ENCODE results near the gene TMEM266.

Gene TMEM266

GRCh38 chr15:76158815-76159214, 99.0 kb downstream of the TMEM266 start:
- TF ChIP-seq POU6F1 (CRISPR knock-in tag; IDR thresholded peaks at IDR 0.05; ENCODE audit: borderline replicate concordance, low read depth) (no peak), OSR1 (CRISPR knock-in tag; IDR thresholded peaks at IDR 0.05) (no peak), ZC3H10 (CRISPR knock-in tag; IDR thresholded peaks at IDR 0.05) (no peak), ZNF565 (CRISPR knock-in tag; conservative IDR thresholded peaks at IDR 0.05; ENCODE audit: low read depth) (no peak), ZNF8 (CRISPR knock-in tag; IDR thresholded peaks at IDR 0.05) (no peak), SNAI2 (CRISPR knock-in tag; IDR thresholded peaks at IDR 0.05) (no peak), PPARA (CRISPR knock-in tag; IDR thresholded peaks at IDR 0.05; ENCODE audit: borderline replicate concordance) (no peak), TSHZ2 (CRISPR knock-in tag; IDR thresholded peaks at IDR 0.05) (no peak), RARB (CRISPR knock-in tag; IDR thresholded peaks at IDR 0.05) (no peak), CSDC2 (CRISPR knock-in tag; IDR thresholded peaks at IDR 0.05) (no peak), ARNTL (CRISPR knock-in tag; IDR thresholded peaks at IDR 0.05; ENCODE audit: borderline replicate concordance, low read depth) (no peak), CSRNP3 (CRISPR knock-in tag; IDR thresholded peaks at IDR 0.05) (no peak), TCF4 (CRISPR knock-in tag; IDR thresholded peaks at IDR 0.05; ENCODE audit: borderline replicate concordance) (no peak), ISL1 (CRISPR knock-in tag; IDR thresholded peaks at IDR 0.05) (no peak), BACH2 (CRISPR knock-in tag; IDR thresholded peaks at IDR 0.05; ENCODE audit: borderline replicate concordance) (no peak), ZNF70 (CRISPR knock-in tag; IDR thresholded peaks at IDR 0.05) (no peak), CREB5 (CRISPR knock-in tag; IDR thresholded peaks at IDR 0.05; ENCODE audit: low read depth) (no peak), GLIS3 (CRISPR knock-in tag; IDR thresholded peaks at IDR 0.05) (no peak)
- ATAC-seq: no peak

GRCh38 chr15:76159282-76159681, 99.5 kb downstream of the TMEM266 start:
- no peak for TF ChIP-seq ARNTL (CRISPR knock-in tag; IDR thresholded peaks at IDR 0.05; ENCODE audit: borderline replicate concordance, low read depth)
- TF ChIP-seq CSRNP3 (CRISPR knock-in tag; IDR thresholded peaks at IDR 0.05): no peak
- no peak for TF ChIP-seq POU6F1 (CRISPR knock-in tag; IDR thresholded peaks at IDR 0.05; ENCODE audit: borderline replicate concordance, low read depth)
- TF ChIP-seq ZFP3 (CRISPR knock-in tag; IDR thresholded peaks at IDR 0.05): no peak
- ATAC-seq: no peak

- no peak for ATAC-seq
- TF ChIP-seq SNAI2 (CRISPR knock-in tag; IDR thresholded peaks at IDR 0.05) (no peak), GLIS3 (CRISPR knock-in tag; IDR thresholded peaks at IDR 0.05) (no peak), CSRNP3 (CRISPR knock-in tag; IDR thresholded peaks at IDR 0.05) (no peak), PATZ1 (CRISPR knock-in tag; IDR thresholded peaks at IDR 0.05; ENCODE audit: borderline replicate concordance) (no peak), TCF4 (CRISPR knock-in tag; IDR thresholded peaks at IDR 0.05; ENCODE audit: borderline replicate concordance) (no peak), CREB5 (CRISPR knock-in tag; IDR thresholded peaks at IDR 0.05; ENCODE audit: low read depth) (no peak), TOX (CRISPR knock-in tag; IDR thresholded peaks at IDR 0.05; ENCODE audit: borderline replicate concordance) (no peak), ZNF565 (CRISPR knock-in tag; conservative IDR thresholded peaks at IDR 0.05; ENCODE audit: low read depth) (no peak), ZNF8 (CRISPR knock-in tag; IDR thresholded peaks at IDR 0.05) (no peak)
Measured at GRCh38 chr15:76160426-76161152, 100.8 kb downstream of the TMEM266 start.
